ENCODE measurements around the gene CAPN9. TPM values are rescaled to one million over a fixed set of nuclear protein-coding genes. Genes with fewer than 3 reads are reported as not detected.

CAPN9 gene
- total and polyA plus RNA-seq, 9 of the 15 experiments (the other 6 are each of a cell fraction or from before 2014, with no cell fraction given), result not detected

DNA sequence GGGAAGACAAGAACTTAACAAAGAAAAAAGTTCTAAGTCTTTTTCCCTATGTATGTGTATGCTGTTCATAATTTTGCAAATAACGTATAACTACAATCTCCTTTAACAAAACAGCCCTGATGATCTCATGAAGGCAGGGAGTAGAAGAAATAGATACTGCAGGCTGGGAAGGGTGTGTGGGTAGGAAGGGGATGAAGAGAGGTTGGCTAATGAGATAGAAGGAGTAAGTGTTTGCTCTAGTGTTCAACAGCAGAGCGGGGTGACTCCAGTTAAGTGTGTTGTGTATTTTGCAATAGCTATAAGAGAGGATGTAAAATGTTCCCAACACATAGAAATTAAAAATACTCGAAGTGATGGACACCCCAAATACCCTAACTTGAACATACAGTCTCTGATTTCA is 101.0 kb downstream of the CAPN9 start:
- CTCF ChIA-PET (ENCODE audit: low intra/inter-chr PET ratio), result no interaction called here
- Histone ChIP-seq H2AFZ (ENCODE audit: low read depth, low read length) (no peak overlapping the region), H3K9ac (ENCODE audit: insufficient read depth in 1 of 2, low read depth in 2 of 2, low read length in 2 of 2) (no peak overlapping the region), H3K4me1 (replicated peaks in 1 of 2; ENCODE audit: control insufficient read depth in 2 of 2, insufficient read depth in 2 of 2, low read length in 2 of 2) (no peaks in the 10 kb centered on the region), H3K4me3 (no peak overlapping the region), H4K20me1 (replicated peaks; ENCODE audit: control insufficient read depth, insufficient read depth, low read length) (0 out of 2 replicates have a peak, but pooled peaks cover 7% of the 10 kb centered on the region), H3K9me1 (ENCODE audit: control insufficient read depth, insufficient read depth, low read length) (no peaks in the 10 kb centered on the region), H3K27me3 (ENCODE audit: control insufficient read depth in 2 of 2, insufficient read depth in 2 of 2, low read length in 2 of 2) (peaks cover 0 to 5% of the 10 kb centered on the region in 2 experiments; a peak in 1 of 5 replicates), H3K4me2 (ENCODE audit: insufficient read depth, low read length) (no peak overlapping the region), H3K79me2 (ENCODE audit: control insufficient read depth, insufficient read depth, low read length) (no peaks in the 10 kb centered on the region), H3K27ac (ENCODE audit: extremely low read depth, low read depth, low read length) (no peak overlapping the region), H3K36me3 (ENCODE audit: control insufficient read depth, insufficient read depth, low read length) (peaks cover 2% of the 10 kb centered on the region; the same call in 1 of the 3 replicates), H3K9me3 (replicated peaks; ENCODE audit: control insufficient read depth, insufficient read depth, low read depth, low read length) (no peaks in the 10 kb centered on the region)
- in situ Hi-C loops (cut with MboI) (no loop called here), intact Hi-C loops (cut with micrococcal nuclease) (no loop called here)
- TF ChIP-seq NEUROD1 (IDR thresholded peaks at IDR 0.05; ENCODE audit: borderline replicate concordance, low read depth, low read length, partially characterized antibody) (no peak), ELF2 (CRISPR knock-in tag; IDR thresholded peaks at IDR 0.05) (no peak), ESRRA (IDR thresholded peaks at IDR 0.05; ENCODE audit: borderline replicate concordance, low read depth) (no peak), TEAD4 (IDR thresholded peaks at IDR 0.05; ENCODE audit: low read length) (no peak), TEAD4 (CRISPR knock-in tag; IDR thresholded peaks at IDR 0.05; ENCODE audit: borderline replicate concordance) (no peak), PHB2 (IDR thresholded peaks at IDR 0.05; ENCODE audit: low read depth) (no peak), ZBTB8A (IDR thresholded peaks at IDR 0.05; ENCODE audit: partially characterized antibody) (no peak), TARDBP (IDR thresholded peaks at IDR 0.05) (no peak), ZNF165 (CRISPR knock-in tag; IDR thresholded peaks at IDR 0.05; ENCODE audit: borderline replicate concordance) (no peak), TEAD1 (CRISPR knock-in tag; IDR thresholded peaks at IDR 0.05) (no peak), HNRNPK (IDR thresholded peaks at IDR 0.05; ENCODE audit: low read depth, low read length, poor library complexity, severe bottlenecking) (no peak), GATA2 (CRISPR knock-in tag; IDR thresholded peaks at IDR 0.05) (no peak), MAFG (tag; conservative IDR thresholded peaks at IDR 0.05) (no peak), SRSF3 (IDR thresholded peaks at IDR 0.05; ENCODE audit: insufficient read depth, low read length) (no peak), CTBP1 (IDR thresholded peaks at IDR 0.05; ENCODE audit: borderline replicate concordance) (no peak), ZNF830 (CRISPR knock-in tag; IDR thresholded peaks at IDR 0.05) (no peak), CEBPG (CRISPR knock-in tag; IDR thresholded peaks at IDR 0.05) (no peak), CEBPG (tag; conservative IDR thresholded peaks at IDR 0.05 in 1 of 2, IDR thresholded peaks at IDR 0.05 in 1 of 2) (no peak)
- TF ChIP-seq, protein P1, sequence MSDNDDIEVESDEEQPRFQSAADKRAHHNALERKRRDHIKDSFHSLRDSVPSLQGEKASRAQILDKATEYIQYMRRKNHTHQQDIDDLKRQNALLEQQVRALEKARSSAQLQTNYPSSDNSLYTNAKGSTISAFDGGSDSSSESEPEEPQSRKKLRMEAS (CRISPR knock-in tag; IDR thresholded peaks at IDR 0.05), result no peak
- TF ChIP-seq, protein P2, sequence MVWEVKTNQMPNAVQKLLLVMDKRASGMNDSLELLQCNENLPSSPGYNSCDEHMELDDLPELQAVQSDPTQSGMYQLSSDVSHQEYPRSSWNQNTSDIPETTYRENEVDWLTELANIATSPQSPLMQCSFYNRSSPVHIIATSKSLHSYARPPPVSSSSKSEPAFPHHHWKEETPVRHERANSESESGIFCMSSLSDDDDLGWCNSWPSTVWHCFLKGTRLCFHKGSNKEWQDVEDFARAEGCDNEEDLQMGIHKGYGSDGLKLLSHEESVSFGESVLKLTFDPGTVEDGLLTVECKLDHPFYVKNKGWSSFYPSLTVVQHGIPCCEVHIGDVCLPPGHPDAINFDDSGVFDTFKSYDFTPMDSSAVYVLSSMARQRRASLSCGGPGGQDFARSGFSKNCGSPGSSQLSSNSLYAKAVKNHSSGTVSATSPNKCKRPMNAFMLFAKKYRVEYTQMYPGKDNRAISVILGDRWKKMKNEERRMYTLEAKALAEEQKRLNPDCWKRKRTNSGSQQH (CRISPR knock-in tag; IDR thresholded peaks at IDR 0.05), result no peak
- FAIRE-seq, result no peak
- POLR2A ChIA-PET, result interaction anchor here (0.8 to 1.0 kb wide), 4 partner anchors 11 to 78 kb away, joined by 3 to 5 read pairs (median 3); no protein-coding TSS in a partner anchor
- ATAC-seq, result no peak
- WGBS (ENCODE audit: insufficient coverage, low coverage, missing lambda C conversion rate), result 17% methylated on average over 3 of the region's 3 CpGs
- no TSS peak for BruUV-seq (replicated peaks)
- DNase-seq (ENCODE audit: extremely low read depth in 1 of 4, low spot score in 3 of 4), result no peak
